ENCODE measurements around the gene CARMIL3.
"Not testable (repeated sequence)": the region's sequence is repeated elsewhere in the genome, so short reads cannot be mapped to it uniquely, and the experiment has no call there.

The CARMIL3 gene

GRCh38 chr14:24032727-24033418, 18.9 kb upstream of the CARMIL3 start:
- Mint-ChIP-seq H3K4me1 (peaks cover 16% of the 10 kb centered on the region), H3K36me3 (no peaks in the 10 kb centered on the region), H3K4me3 (no peak overlapping the region), H3K9me3 (peaks cover 4% of the 10 kb centered on the region), H3K27me3 (no peaks in the 10 kb centered on the region), H3K27ac (no peak overlapping the region)
- ATAC-seq, result no peak

GRCh38 chr14:24035769-24036168, 16.0 kb upstream of the CARMIL3 start:
- Mint-ChIP-seq H3K4me3 (peak overlapping the region; percentile 85), H3K4me1 (peaks cover 16% of the 10 kb centered on the region), H3K27ac (peak overlapping the region; percentile 83)
- H3K36me3 Mint-ChIP-seq, ATAC-seq, H3K9me3 Mint-ChIP-seq, H3K27me3 Mint-ChIP-seq: not testable (repeated sequence)

- no peaks in the 10 kb centered on the region for H3K27me3 Mint-ChIP-seq
- peaks cover 3% of the 10 kb centered on the region for H3K9me3 Mint-ChIP-seq
- H3K36me3 Mint-ChIP-seq, result no peaks in the 10 kb centered on the region
- H3K4me1 Mint-ChIP-seq, result peaks cover 16% of the 10 kb centered on the region
- peak; percentile 87 for ATAC-seq
- peak overlapping the region; percentile 85 for H3K4me3 Mint-ChIP-seq
- H3K27ac Mint-ChIP-seq, result peak overlapping the region; percentile 83
These were observed 15.4 kb upstream of the CARMIL3 start for GRCh38 chr14:24036169-24036962.

GRCh38 chr14:24036963-24037657, 14.7 kb upstream of the CARMIL3 start:
- H3K27me3 Mint-ChIP-seq, H3K36me3 Mint-ChIP-seq, H3K9me3 Mint-ChIP-seq: not testable (repeated sequence)
- Mint-ChIP-seq H3K4me3 (peak overlapping the region; percentile 85), H3K27ac (peak overlapping the region; percentile 83), H3K4me1 (peaks cover 16% of the 10 kb centered on the region)
- ATAC-seq, result peak; percentile 61

GRCh38 chr14:24037658-24038037, 14.2 kb upstream of the CARMIL3 start:
- H3K4me3 Mint-ChIP-seq, result no peak overlapping the region
- no peak overlapping the region for H3K27ac Mint-ChIP-seq
- H3K4me1 Mint-ChIP-seq, result peaks cover 16% of the 10 kb centered on the region
- H3K27me3 Mint-ChIP-seq, result no peaks in the 10 kb centered on the region
- no peaks in the 10 kb centered on the region for H3K9me3 Mint-ChIP-seq
- ATAC-seq, result no peak
- no peaks in the 10 kb centered on the region for H3K36me3 Mint-ChIP-seq

GRCh38 chr14:24038686-24039085, 13.1 kb upstream of the CARMIL3 start:
- H3K36me3 Mint-ChIP-seq, result no peaks in the 10 kb centered on the region
- no peaks in the 10 kb centered on the region for H3K27me3 Mint-ChIP-seq
- H3K27ac Mint-ChIP-seq, result no peak overlapping the region
- no peak overlapping the region for H3K4me3 Mint-ChIP-seq
- peaks cover 16% of the 10 kb centered on the region for H3K4me1 Mint-ChIP-seq
- no peak for ATAC-seq
- no peaks in the 10 kb centered on the region for H3K9me3 Mint-ChIP-seq

- Mint-ChIP-seq H3K4me1 (peaks cover 15% of the 10 kb centered on the region), H3K9me3 (no peaks in the 10 kb centered on the region), H3K4me3 (no peak overlapping the region), H3K36me3 (no peaks in the 10 kb centered on the region), H3K27me3 (no peaks in the 10 kb centered on the region), H3K27ac (no peak overlapping the region)
- no peak for ATAC-seq
These were observed 11.1 kb upstream of the CARMIL3 start for GRCh38 chr14:24040692-24041091.

GRCh38 chr14:24042746-24043145, 9.1 kb upstream of the CARMIL3 start:
- Mint-ChIP-seq H3K27me3 (no peaks in the 10 kb centered on the region), H3K4me3 (no peak overlapping the region), H3K36me3 (no peaks in the 10 kb centered on the region), H3K27ac (no peak overlapping the region), H3K9me3 (no peaks in the 10 kb centered on the region), H3K4me1 (no peaks in the 10 kb centered on the region)
- ATAC-seq, result no peak

GRCh38 chr14:24049002-24049401, 2.8 kb upstream of the CARMIL3 start:
- not testable (repeated sequence) for H3K4me3 Mint-ChIP-seq, H3K9me3 Mint-ChIP-seq, H3K27me3 Mint-ChIP-seq, H3K36me3 Mint-ChIP-seq
- ATAC-seq, result peak; percentile 51
- peak overlapping the region; percentile 26 for H3K27ac Mint-ChIP-seq
- peaks cover 44% of the 10 kb centered on the region for H3K4me1 Mint-ChIP-seq

- Mint-ChIP-seq H3K4me3 (peak overlapping the region; percentile 78), H3K27ac (peak overlapping the region; percentile 90), H3K36me3 (peaks cover 11% of the 10 kb centered on the region), H3K4me1 (peaks cover 44% of the 10 kb centered on the region)
- H3K27me3 Mint-ChIP-seq, H3K9me3 Mint-ChIP-seq, ATAC-seq: not testable (repeated sequence)
These were observed 1.1 kb upstream of the CARMIL3 start for GRCh38 chr14:24050753-24051152.

GRCh38 chr14:24051176-24051788, 527 bp upstream of the CARMIL3 start:
- H3K27me3 Mint-ChIP-seq, result no peaks in the 10 kb centered on the region

GRCh38 chr14:24052656-24053547, 1.1 kb downstream of the CARMIL3 start:
- Mint-ChIP-seq H3K27me3 (no peaks in the 10 kb centered on the region), H3K9me3 (no peaks in the 10 kb centered on the region), H3K36me3 (peaks cover 11% of the 10 kb centered on the region), H3K4me3 (peak overlapping the region; percentile 78), H3K27ac (peak overlapping the region; percentile 54), H3K4me1 (peaks cover 44% of the 10 kb centered on the region)
- ATAC-seq, result no peak

More at GRCh38 chr14:24051176-24051788, 527 bp upstream of the CARMIL3 start:
- no peaks in the 10 kb centered on the region for H3K9me3 Mint-ChIP-seq
- H3K27ac Mint-ChIP-seq, result peak overlapping the region; percentile 90
- H3K4me1 Mint-ChIP-seq, result peaks cover 44% of the 10 kb centered on the region
- H3K36me3 Mint-ChIP-seq, result peaks cover 11% of the 10 kb centered on the region
- peak overlapping the region; percentile 78 for H3K4me3 Mint-ChIP-seq
- ATAC-seq, result no peak

- peak overlapping the region; percentile 78 for H3K4me3 Mint-ChIP-seq
- peak overlapping the region; percentile 54 for H3K27ac Mint-ChIP-seq
- ATAC-seq, result no peak
These were observed 1.9 kb downstream of the CARMIL3 start for GRCh38 chr14:24053548-24054323.

GRCh38 chr14:24054324-24054641, 2.5 kb downstream of the CARMIL3 start:
- Mint-ChIP-seq H3K4me3 (no peak overlapping the region), H3K27me3 (no peaks in the 10 kb centered on the region), H3K36me3 (peaks cover 11% of the 10 kb centered on the region), H3K9me3 (no peaks in the 10 kb centered on the region), H3K27ac (no peak overlapping the region), H3K4me1 (peaks cover 36% of the 10 kb centered on the region)
- ATAC-seq, result no peak

More at GRCh38 chr14:24053548-24054323, 1.9 kb downstream of the CARMIL3 start:
- no peaks in the 10 kb centered on the region for H3K9me3 Mint-ChIP-seq
- peaks cover 41% of the 10 kb centered on the region for H3K4me1 Mint-ChIP-seq
- H3K36me3 Mint-ChIP-seq, result peaks cover 11% of the 10 kb centered on the region
- no peaks in the 10 kb centered on the region for H3K27me3 Mint-ChIP-seq

All from stimulated activated memory B cell treated with anti-CD40 and anti-IgM and Interleukin-4, amounts not matched to agents 10 μg/mL and 1 μg/mL and 100 μg/mL, for 72 hours (primary cell).